Left cardiac atrium (tissue), 4 donors: Measurements from ENCODE around the gene FSTL5. TPM values are rescaled to one million over a fixed set of nuclear protein-coding genes. Genes with fewer than 3 reads are reported as not detected.

Source experiments
- ATAC-seq, 2 donors: fragments of 200-7000 bp; cut with Tn5 transposase; one replicate each; pipeline ENCODE4 v1.9.1; 2020; ENCODE audit warnings: mild to moderate bottlenecking in 2 of 2, moderate library complexity in 2 of 2
- DNase-seq: peaks from one replicate; pipeline ENCODE4 v3.0.0-alpha.2; 2020
- intact Hi-C, 2 donors: fragments of 100-400 bp; cut with DNase I; formaldehyde crosslinking; loops; one replicate each; pipeline versions ENCODE4 v1.14.1 to v1.15.1; 2022 to 2023
- total RNA-seq, 2 donors: library from RNA; stranded (reverse); fragmentation: NEBNext Ultra II Directional; extraction: Animal tissue kit (Norgen Biotek cat#: 25700); gene quantifications; one replicate each; pipeline ENCODE4 v1.2.1, GENCODE V29; 2021
- donor health status: DM: no; HTN: yes; CAD: no.
- donor health status: DM: no; HTN: yes; CAD: no; lungs with severe emphysema.
- donor health status: DM: yes; HTN: yes; CAD: no.
- donor health status: Dilated cardiomyopathy.

FSTL5 gene
- total RNA-seq, 2 donors from 2014 or later = not detected

DNA sequence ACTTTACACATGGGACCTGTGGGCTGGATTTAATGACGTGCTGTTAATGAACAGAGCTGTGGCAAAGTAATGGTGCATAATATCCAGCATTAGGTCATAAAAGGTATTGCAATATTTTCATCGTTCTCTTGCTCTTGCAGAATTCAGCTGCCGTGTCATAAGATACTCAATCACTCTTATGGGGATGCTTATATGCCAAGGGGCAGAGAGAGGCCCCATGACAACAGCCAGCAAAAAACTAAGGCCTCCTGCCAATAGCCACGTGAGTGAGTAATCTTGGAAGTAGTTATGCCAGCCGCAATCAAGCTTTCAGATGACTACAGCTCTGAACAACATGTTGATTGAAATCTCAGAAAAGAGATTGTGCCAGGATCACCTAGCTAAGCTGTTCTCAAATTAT lies 616.9 kb downstream of the FSTL5 start:
- intact Hi-C loops = no loop called here
- no peak for DNase-seq
- no peak for ATAC-seq

- intact Hi-C loops = no loop called here
- DNase-seq = no peak
- no peak for ATAC-seq
These were observed 623.5 kb downstream of the FSTL5 start for GRCh38 chr4:161540265-161540664.

GRCh38 chr4:161538941-161539340 lies 624.9 kb downstream of the FSTL5 start:
- intact Hi-C loops = no loop called here
- ATAC-seq = no peak
- no peak for DNase-seq

GRCh38 chr4:161530710-161531109 lies 633.1 kb downstream of the FSTL5 start:
- ATAC-seq = no peak

DNA sequence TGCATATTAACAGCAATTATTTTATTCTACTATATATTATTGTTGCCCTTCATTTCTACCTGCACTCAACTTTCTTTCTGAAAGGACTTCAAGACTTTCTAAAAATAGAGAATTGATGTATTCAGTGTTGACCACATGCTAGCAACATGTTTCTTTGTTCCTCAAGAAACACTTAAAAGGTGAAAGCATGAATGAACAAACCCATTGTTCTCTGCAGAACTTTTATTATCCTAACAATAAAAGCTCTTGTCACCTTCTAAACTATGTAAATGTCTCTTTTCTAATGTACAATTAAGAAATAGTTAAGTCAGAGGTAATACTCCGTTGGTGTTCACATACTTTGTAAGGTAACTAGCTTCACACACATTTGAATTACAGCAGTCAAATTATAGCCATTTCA lies 638.7 kb downstream of the FSTL5 start:
- intact Hi-C loops = no loop called here
- ATAC-seq (no peak), DNase-seq (no peak)

More at GRCh38 chr4:161530710-161531109, 633.1 kb downstream of the FSTL5 start:
- intact Hi-C loops = no loop called here
- no peak for DNase-seq

GRCh38 chr4:161522031-161522430 lies 641.8 kb downstream of the FSTL5 start:
- ATAC-seq (peak; percentile 58 to 92), DNase-seq (no peak)
- intact Hi-C loops = no loop called here

DNA sequence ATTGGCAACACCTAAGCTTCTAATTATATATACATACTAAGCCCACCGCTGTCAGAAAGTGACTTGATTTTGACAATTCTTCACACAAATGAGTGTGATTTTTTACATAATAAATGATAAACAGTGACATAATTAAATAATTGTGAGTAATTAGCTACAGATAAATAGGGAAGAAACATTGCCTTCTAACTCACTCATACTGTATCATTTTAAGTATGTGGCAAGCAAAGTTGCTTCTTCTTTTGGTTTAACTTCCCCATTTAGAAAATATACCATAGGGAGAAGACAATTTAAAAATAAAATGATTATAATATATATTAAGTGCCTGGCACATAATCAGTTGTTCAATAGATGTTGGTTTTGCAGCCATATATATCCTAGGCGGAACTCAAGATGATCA lies 644.2 kb downstream of the FSTL5 start:
- intact Hi-C loops = no loop called here
- no peak for ATAC-seq
- no peak for DNase-seq

DNA sequence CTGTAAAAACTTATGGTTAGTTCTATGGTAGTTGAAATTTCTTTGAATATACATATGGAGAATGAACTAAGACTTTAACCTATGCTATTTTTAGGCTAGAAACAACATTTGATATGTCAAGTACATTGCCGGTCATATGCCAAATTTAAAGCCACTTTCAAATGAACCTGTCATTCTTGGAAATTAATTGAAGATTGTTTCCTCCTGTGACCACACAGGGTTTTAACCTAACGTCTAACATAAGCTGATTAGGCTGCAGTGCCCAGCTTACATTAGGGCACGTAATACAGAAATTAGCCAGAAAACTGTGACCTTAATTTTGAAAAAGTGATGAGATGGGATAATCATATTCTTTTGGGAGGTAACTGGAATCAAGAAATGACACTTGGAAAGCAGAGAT lies 645.9 kb downstream of the FSTL5 start:
- intact Hi-C loops = no loop called here
- no peak for DNase-seq
- ATAC-seq = no peak

DNA sequence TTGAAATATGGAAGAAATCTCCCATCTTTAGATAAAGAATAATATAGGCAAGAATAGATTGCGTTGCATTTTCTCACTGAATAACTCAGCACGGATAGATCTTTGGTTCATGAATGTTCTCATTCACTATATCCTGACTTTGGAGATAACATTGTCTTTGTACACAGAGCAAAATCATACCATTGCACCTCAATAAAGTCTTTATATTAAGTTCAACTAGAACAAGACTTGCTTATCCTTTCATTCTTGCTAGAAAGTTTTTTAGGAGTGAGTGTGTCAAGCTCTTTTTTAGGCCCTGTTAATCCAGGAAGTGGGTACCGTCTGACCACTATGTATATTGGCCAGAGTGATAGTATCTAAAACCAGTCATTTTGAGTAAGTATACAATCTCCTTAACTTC lies 658.7 kb downstream of the FSTL5 start:
- intact Hi-C loops = no loop called here
- DNase-seq (no peak), ATAC-seq (no peak)

DNA sequence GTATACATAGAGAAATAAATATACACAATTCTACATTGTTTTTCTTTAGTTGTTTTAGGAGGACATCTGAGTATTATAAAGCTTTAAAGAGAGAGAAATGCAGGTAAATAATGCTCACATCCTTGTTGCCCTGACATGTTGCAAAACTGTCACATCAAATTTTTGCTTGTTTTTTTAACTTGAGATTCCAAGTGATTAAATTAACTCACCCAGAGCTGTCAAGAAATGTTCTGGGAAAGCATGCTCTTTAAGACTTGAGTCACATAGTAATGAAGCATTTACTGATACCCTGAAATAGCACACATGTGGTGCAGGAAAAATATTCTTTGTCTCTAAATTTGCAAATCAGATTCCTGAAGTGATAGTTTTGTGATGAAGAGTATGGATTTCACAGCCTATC lies 665.6 kb downstream of the FSTL5 start:
- no peak for ATAC-seq
- intact Hi-C loops = no loop called here
- no peak for DNase-seq

DNA sequence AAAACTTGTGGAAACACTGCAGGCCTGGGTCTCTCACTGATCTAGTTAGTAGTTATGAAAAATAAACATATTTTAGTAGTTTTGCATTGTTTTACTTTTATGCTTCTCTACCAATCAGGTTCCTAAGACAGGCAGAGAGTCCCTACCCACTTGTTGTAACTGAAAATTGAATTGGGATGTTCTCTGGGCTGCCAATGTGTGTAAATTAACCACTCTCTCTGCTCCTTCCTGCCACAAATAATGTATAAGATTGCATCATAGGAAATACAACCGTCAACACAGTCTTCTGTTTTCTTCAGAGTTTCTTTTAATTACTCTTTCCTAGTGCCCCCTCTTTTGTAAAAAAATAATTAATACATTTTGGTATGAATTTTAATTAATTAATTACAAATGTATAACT lies 677.3 kb downstream of the FSTL5 start:
- DNase-seq (no peak), ATAC-seq (no peak)
- intact Hi-C loops = no loop called here

DNA sequence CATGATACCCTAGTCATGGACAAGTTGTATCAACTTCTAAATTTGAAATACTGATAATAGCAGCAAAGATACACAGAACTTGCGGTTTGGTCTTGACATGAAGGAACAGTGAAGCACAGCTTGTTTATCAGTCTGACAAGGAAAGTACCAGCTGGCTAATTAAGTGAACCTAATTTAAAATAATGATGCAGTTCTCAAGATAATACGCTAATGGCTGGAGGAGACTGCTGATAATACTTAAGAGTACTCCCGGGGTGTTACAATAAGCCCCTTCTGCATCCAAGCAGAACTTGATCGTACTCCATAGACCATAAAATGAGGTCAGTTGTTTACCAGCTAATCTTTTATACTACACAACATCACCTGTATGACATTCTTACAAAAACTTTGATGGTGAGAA lies 697.5 kb downstream of the FSTL5 start:
- ATAC-seq = no peak
- intact Hi-C loops = no loop called here
- DNase-seq = no peak

DNA sequence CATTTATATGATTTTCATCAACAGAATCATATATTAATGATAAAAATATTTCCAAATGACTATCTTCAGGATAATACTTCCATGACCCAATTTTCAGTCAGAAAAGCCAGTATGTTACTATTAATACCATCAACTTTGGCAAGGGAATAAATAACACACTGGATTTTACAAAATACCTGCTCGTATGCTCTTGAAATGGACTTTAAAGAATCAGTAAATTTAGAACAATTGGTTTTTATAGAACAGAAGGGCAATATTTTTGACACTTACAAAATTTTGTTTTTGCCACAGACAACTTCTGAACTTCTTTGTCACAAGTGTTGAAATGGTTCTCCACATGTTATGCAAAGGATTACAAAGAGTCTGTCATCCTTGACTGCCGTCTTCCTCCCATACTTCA lies 700.4 kb downstream of the FSTL5 start:
- DNase-seq = no peak
- intact Hi-C loops = no loop called here
- ATAC-seq = no peak

- DNase-seq (no peak), ATAC-seq (no peak)
- intact Hi-C loops = no loop called here
These were observed 705.9 kb downstream of the FSTL5 start for GRCh38 chr4:161457906-161458305.

- intact Hi-C loops = no loop called here
These were observed 706.5 kb downstream of the FSTL5 start for GRCh38 chr4:161457311-161457710.

GRCh38 chr4:161454860-161455259 lies 708.9 kb downstream of the FSTL5 start:
- intact Hi-C loops = no loop called here
- DNase-seq (no peak), ATAC-seq (no peak)

More at GRCh38 chr4:161457311-161457710, 706.5 kb downstream of the FSTL5 start:
- ATAC-seq = no peak
- no peak for DNase-seq

- DNase-seq (no peak), ATAC-seq (no peak)
- intact Hi-C loops = no loop called here
These were observed 715.1 kb downstream of the FSTL5 start for GRCh38 chr4:161448550-161449180.

GRCh38 chr4:161444626-161445025 lies 719.2 kb downstream of the FSTL5 start:
- intact Hi-C loops = no loop called here
- DNase-seq = no peak
- no peak for ATAC-seq

DNA sequence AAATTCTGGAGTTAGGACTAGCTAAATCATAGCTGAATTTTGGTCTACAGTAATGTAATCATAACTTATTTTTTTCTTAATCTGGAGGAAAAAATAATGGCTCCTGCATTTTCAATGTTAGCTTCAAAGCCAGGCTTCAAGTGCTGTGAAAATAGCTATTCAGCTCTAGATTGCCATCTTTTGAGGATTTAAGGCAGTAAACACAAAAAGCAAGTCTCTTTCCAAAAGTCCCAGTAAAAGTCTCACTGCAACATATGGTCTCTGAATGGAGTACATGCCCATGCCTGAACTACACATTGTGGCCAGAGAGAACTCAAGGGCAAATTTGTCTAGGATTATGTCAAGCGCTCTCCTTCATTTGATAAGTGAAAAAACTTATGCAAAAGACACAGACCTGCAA lies 720.9 kb downstream of the FSTL5 start:
- ATAC-seq (no peak), DNase-seq (no peak)
- intact Hi-C loops = no loop called here

GRCh38 chr4:161438096-161438495 lies 725.7 kb downstream of the FSTL5 start:
- ATAC-seq = no peak
- intact Hi-C loops = no loop called here
- no peak for DNase-seq

DNA sequence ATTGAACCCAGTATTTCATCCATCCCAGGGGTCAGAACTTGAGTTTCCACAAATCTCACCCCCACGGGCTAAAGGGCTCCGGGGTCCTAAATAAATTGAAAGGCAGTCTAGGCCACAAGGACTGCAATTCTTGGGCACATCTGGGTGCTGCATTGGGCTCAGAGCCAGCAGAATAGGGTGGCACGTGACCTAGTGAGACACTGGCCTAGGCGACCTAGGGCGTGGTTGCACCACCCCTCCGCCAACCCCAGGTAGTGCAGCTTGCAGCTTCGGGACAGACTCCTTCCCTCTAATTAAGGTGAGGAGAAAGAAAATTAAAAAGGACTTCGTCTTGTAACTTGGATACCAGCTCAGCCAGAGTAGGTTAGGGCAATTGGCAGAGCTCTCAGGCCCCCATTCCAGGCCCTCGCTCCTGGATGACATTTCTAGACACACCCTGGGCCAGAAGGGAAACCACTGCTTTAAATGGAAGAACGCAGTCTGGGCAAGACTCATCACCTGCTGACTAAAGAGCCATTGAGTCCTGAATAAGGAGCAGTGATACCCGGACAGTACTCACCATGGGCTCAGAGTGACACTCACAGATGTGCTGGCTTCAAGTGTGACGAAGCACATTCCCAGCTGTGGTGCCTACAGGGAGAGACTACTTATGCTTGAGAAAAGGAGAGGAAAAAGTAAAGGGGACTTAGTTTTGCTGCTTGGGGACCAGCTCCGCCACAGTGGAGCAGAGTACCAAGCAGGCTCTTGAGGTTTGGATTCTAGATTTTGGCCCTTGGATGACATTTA lies 735.4 kb downstream of the FSTL5 start:
- no peak for DNase-seq
- no peak for ATAC-seq
- intact Hi-C loops = no loop called here
